ENCODE results near the gene H19. TPM values are rescaled to one million over a fixed set of nuclear protein-coding genes. Genes with fewer than 3 reads are reported as not detected.

The H19 gene
- total and polyA plus RNA-seq, 2 of the 8 experiments (the other 6 are each of a cell fraction or from before 2014, with no cell fraction given) = 5.2 to 10.0 TPM

DNA sequence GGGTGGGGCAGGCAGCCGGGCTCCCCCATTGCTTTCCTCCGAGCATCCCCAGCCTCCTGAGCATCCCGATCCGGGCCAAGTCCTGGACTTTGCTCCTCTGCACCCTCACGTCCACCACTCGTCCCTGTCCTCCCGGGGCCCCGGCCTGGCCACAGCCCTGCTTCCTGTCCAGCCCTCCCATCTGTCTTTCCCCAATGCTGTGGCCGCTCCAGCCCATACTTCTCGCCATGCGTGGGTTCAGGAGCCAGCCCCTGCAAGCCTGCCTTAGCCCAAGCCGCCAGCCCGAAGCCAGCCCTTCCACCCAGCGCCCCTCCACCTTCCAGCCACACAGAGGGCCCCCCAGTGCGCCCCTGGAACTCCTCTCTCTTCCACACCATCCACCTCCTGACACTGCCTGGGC is 26.7 kb downstream of the H19 start:
- H2AFZ ChIP-seq (ENCODE audit: low read length) = no peak overlapping the region
- no peak overlapping the region for H2AK5ac ChIP-seq (ENCODE audit: low read depth, low read length)
- no peak overlapping the region for H3K4me3 ChIP-seq (ENCODE audit: extremely low read depth in 1 of 4, insufficient read depth in 2 of 4, low read depth in 3 of 4, low read length in 4 of 4)
- H3K56ac ChIP-seq (replicated peaks; ENCODE audit: insufficient read length, low read depth, low read length) = no peak overlapping the region
- no peak overlapping the region for H4K91ac ChIP-seq (replicated peaks; ENCODE audit: insufficient read length, low read length)
- no peaks in the 10 kb centered on the region for H3K79me1 ChIP-seq (ENCODE audit: low read depth, low read length)
- TF ChIP-seq, protein P1, sequence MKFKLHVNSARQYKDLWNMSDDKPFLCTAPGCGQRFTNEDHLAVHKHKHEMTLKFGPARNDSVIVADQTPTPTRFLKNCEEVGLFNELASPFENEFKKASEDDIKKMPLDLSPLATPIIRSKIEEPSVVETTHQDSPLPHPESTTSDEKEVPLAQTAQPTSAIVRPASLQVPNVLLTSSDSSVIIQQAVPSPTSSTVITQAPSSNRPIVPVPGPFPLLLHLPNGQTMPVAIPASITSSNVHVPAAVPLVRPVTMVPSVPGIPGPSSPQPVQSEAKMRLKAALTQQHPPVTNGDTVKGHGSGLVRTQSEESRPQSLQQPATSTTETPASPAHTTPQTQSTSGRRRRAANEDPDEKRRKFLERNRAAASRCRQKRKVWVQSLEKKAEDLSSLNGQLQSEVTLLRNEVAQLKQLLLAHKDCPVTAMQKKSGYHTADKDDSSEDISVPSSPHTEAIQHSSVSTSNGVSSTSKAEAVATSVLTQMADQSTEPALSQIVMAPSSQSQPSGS (IDR thresholded peaks at IDR 0.05; ENCODE audit: low read length) = no peak
- TF ChIP-seq KDM1A (IDR thresholded peaks at IDR 0.05; ENCODE audit: borderline replicate concordance, low read length) (no peak), JUND (IDR thresholded peaks at IDR 0.05; ENCODE audit: low read length) (no peak), TAF7 (optimal IDR thresholded peaks at IDR 0.05; ENCODE audit: borderline replicate concordance, low read depth, low read length) (no peak)
- no peak overlapping the region for H3K18ac ChIP-seq (ENCODE audit: extremely low read depth, low read length)
- H2BK12ac ChIP-seq (ENCODE audit: low read depth, low read length) = no peak overlapping the region
- no peaks in the 10 kb centered on the region for H3K4me1 ChIP-seq (replicated peaks in 1 of 4; ENCODE audit: control insufficient read depth in 3 of 4, insufficient read depth in 4 of 4, low read length in 3 of 4)
- no peaks in the 10 kb centered on the region for H3K23me2 ChIP-seq (ENCODE audit: low read depth, low read length)
- no peaks in the 10 kb centered on the region for H3K9me3 ChIP-seq (ENCODE audit: insufficient read depth in 2 of 2, low read depth in 1 of 2, low read length in 1 of 2)
- no peaks in the 10 kb centered on the region for H3K79me2 ChIP-seq (ENCODE audit: control insufficient read depth in 1 of 2, insufficient read depth in 2 of 2, low read length in 2 of 2)
- H2BK20ac ChIP-seq (ENCODE audit: low read length) = no peak overlapping the region
- no peak overlapping the region for H3K14ac ChIP-seq (ENCODE audit: insufficient read length)
- H3K36me3 ChIP-seq (ENCODE audit: control insufficient read depth in 2 of 4, insufficient read depth in 4 of 4, low read length in 3 of 4) = no peaks in the 10 kb centered on the region
- ChIA-PET CTCF (ENCODE audit: partially characterized antibody) (interaction anchor here (0.9 to 1.5 kb wide), 4 partner anchors 10 to 129 kb away, joined by 3 to 4 read pairs (median 3); no protein-coding TSS in a partner anchor), POLR2A (ENCODE audit: partially characterized antibody) (interaction anchor here (1.2 kb wide), 1 partner anchor 13 kb away, joined by 3 read pairs; no protein-coding TSS in a partner anchor)
- H4K5ac ChIP-seq (ENCODE audit: insufficient read length, low read depth, low read length) = no peak overlapping the region
- FAIRE-seq (no peak), DNase-seq (ENCODE audit: low read depth in 1 of 2, low spot score in 2 of 2) (no peak)
- H2BK120ac ChIP-seq (replicated peaks; ENCODE audit: low read depth, low read length) = no peak overlapping the region
- H3K27ac ChIP-seq (ENCODE audit: low read depth, low read length) = no peak overlapping the region
- no peak overlapping the region for H3K23ac ChIP-seq (ENCODE audit: insufficient read length)
- no peak overlapping the region for H2BK15ac ChIP-seq (ENCODE audit: low read length)
- H3K27me3 ChIP-seq (replicated peaks in 1 of 4; ENCODE audit: control insufficient read depth in 3 of 4, extremely low read depth in 1 of 4, insufficient read depth in 3 of 4, low read length in 3 of 4) = no peaks in the 10 kb centered on the region
- H4K20me1 ChIP-seq (replicated peaks in 1 of 2; ENCODE audit: control insufficient read depth in 1 of 2, insufficient read depth in 2 of 2, low read length in 2 of 2) = no peaks in the 10 kb centered on the region
- no peak overlapping the region for H4K8ac ChIP-seq (ENCODE audit: extremely low read depth, insufficient read depth, low read length)
- no peak overlapping the region for H3K4ac ChIP-seq (replicated peaks; ENCODE audit: insufficient read length, low read depth, low read length)
- no peak overlapping the region for H3K4me2 ChIP-seq (ENCODE audit: insufficient read depth in 1 of 2, low read depth in 2 of 2, low read length in 2 of 2)
- no peak overlapping the region for H3K9ac ChIP-seq (replicated peaks in 1 of 4; ENCODE audit: extremely low read depth in 1 of 4, low read depth in 3 of 4, low read length in 3 of 4)
- 98% methylated on average over 9 of the region's 15 CpGs; no CpG with 5 or more reads in 1 of the 2 experiments for WGBS, 2 experiments (ENCODE audit: extremely low coverage in 1 of 2, insufficient coverage in 1 of 2, insufficient read length in 1 of 2, insufficient replicate concordance in 2 of 2, low coverage in 1 of 2, low lambda C conversion rate in 2 of 2, missing lambda C conversion rate in 1 of 2)
- no peak overlapping the region for H2BK5ac ChIP-seq (ENCODE audit: low read depth, low read length)
